Lower lobe of right lung (tissue), 2 donors: Measurements from ENCODE around the gene ELFN2. TPM values are rescaled to one million over a fixed set of nuclear protein-coding genes. Genes with fewer than 3 reads are reported as not detected.

Experiments used
- ATAC-seq, 2 donors: fragments of 200-7000 bp; cut with Tn5 transposase; one replicate each; pipeline ENCODE4 v1.9.1; 2020 to 2022; ENCODE audit warnings: mild to moderate bottlenecking in 2 of 2, moderate library complexity in 2 of 2
- DNase-seq: peaks from one replicate; pipeline ENCODE4 v3.0.0-alpha.2; 2020
- H3K27ac ChIP-seq: fragments of 200-600 bp; one replicate; pipeline ENCODE4 v1.8.0; 2022
- H3K27me3 ChIP-seq: fragments of 200-600 bp; one replicate; pipeline ENCODE4 v1.8.0; 2022; ENCODE audit warnings: low read depth
- H3K36me3 ChIP-seq: fragments of 200-600 bp; one replicate; pipeline ENCODE4 v1.8.0; 2022; ENCODE audit warnings: mild to moderate bottlenecking
- H3K4me1 ChIP-seq: fragments of 200-600 bp; one replicate; pipeline ENCODE4 v1.8.0; 2022
- H3K4me3 ChIP-seq: fragments of 200-600 bp; one replicate; pipeline ENCODE4 v1.8.0; 2022; ENCODE audit warnings: mild to moderate bottlenecking
- H3K9me3 ChIP-seq: fragments of 200-600 bp; one replicate; pipeline ENCODE4 v1.8.0; 2022
- CTCF ChIP-seq: fragments of 200-600 bp; IDR thresholded peaks from one replicate; pipeline ENCODE4 v1.8.0; 2022; ENCODE audit warnings: antibody characterized with exemption, mild to moderate bottlenecking
- intact Hi-C: fragments of 100-400 bp; cut with DNase I; formaldehyde crosslinking; loops from one replicate; pipeline ENCODE4 v1.11.0; 2022
- total RNA-seq: library from RNA; stranded (reverse); fragmentation: NEBNext Ultra II Directional; extraction: Animal tissue kit (Norgen Biotek cat#: 25700); gene quantifications from one replicate; pipeline ENCODE4 v1.2.1, GENCODE V29; 2021
- donor health status: DM: no; HTN: yes; CAD: no; lungs with severe emphysema.

The ELFN2 gene
- total RNA-seq, 1 donor from 2014 or later, result 0.89 TPM

GRCh38 chr22:37328017-37328416, 99.3 kb downstream of the ELFN2 start:
- peaks cover 4% of the 10 kb centered on the region for H3K4me1 ChIP-seq
- DNase-seq (no peak), ATAC-seq (no peak)
- intact Hi-C loops, result no loop called here
- no peaks in the 10 kb centered on the region for H3K9me3 ChIP-seq
- H3K4me3 ChIP-seq, result no peak overlapping the region
- no peaks in the 10 kb centered on the region for H3K36me3 ChIP-seq
- no peak for TF ChIP-seq CTCF
- H3K27ac ChIP-seq, result no peak overlapping the region
- H3K27me3 ChIP-seq, result peaks cover 86% of the 10 kb centered on the region

DNA sequence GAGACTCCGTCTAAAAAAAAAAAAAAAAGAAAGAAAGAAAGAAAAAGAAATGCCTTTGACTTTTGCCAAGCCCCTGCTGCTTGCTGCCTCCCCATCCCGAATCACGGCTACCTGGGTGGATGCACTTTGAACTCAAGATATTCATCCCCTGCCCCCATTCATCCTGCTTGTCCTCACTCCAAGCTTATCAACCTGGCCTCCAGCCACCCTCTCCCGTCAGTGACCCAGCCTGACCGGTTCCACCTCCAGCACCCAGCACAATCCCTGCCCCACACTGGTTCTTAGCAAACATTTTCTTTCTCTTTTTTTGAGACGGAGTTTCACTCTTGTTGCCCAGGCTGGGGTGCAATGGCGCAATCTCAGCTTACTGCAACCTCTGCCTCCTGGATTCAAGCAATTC, 100.6 kb downstream of the ELFN2 start:
- DNase-seq (peak; percentile 78), ATAC-seq (peak; percentile 80 to 85)
- intact Hi-C loops, result no loop called here
- no peak overlapping the region for H3K4me3 ChIP-seq
- no peak for TF ChIP-seq CTCF
- H3K36me3 ChIP-seq, result no peaks in the 10 kb centered on the region
- H3K27ac ChIP-seq, result no peak overlapping the region
- no peaks in the 10 kb centered on the region for H3K9me3 ChIP-seq
- peaks cover 80% of the 10 kb centered on the region for H3K27me3 ChIP-seq
- H3K4me1 ChIP-seq, result peaks cover 4% of the 10 kb centered on the region

- Histone ChIP-seq H3K4me1 (peaks cover 4% of the 10 kb centered on the region), H3K4me3 (no peak overlapping the region), H3K27me3 (peaks cover 63% of the 10 kb centered on the region), H3K27ac (no peak overlapping the region), H3K36me3 (no peaks in the 10 kb centered on the region), H3K9me3 (no peaks in the 10 kb centered on the region)
- ATAC-seq, result no peak
- TF ChIP-seq CTCF, result no peak
- intact Hi-C loops, result no loop called here
- DNase-seq, result no peak
These were observed 102.3 kb downstream of the ELFN2 start for GRCh38 chr22:37325039-37325395.

GRCh38 chr22:37324340-37325038, 102.8 kb downstream of the ELFN2 start:
- Histone ChIP-seq H3K27ac (no peak overlapping the region), H3K27me3 (peaks cover 61% of the 10 kb centered on the region), H3K36me3 (no peaks in the 10 kb centered on the region), H3K4me1 (peaks cover 4% of the 10 kb centered on the region), H3K9me3 (no peaks in the 10 kb centered on the region), H3K4me3 (no peak overlapping the region)
- ATAC-seq (no peak), DNase-seq (no peak)
- intact Hi-C loops, result no loop called here
- TF ChIP-seq CTCF, result no peak

- no peak for ATAC-seq
- DNase-seq, result no peak
- H3K27ac ChIP-seq, result no peak overlapping the region
- no peaks in the 10 kb centered on the region for H3K36me3 ChIP-seq
- no peak for TF ChIP-seq CTCF
- peaks cover 4% of the 10 kb centered on the region for H3K4me1 ChIP-seq
- H3K9me3 ChIP-seq, result no peaks in the 10 kb centered on the region
- peaks cover 37% of the 10 kb centered on the region for H3K27me3 ChIP-seq
- intact Hi-C loops, result no loop called here
- H3K4me3 ChIP-seq, result no peak overlapping the region
These were observed 106.3 kb downstream of the ELFN2 start for GRCh38 chr22:37320726-37321677.
